GM12891 (cell line): Measurements from ENCODE around the gene SEC24D.

Experiments
- DNase-seq: peaks from one replicate; pipeline ENCODE4 v3.0.0; 2011; ENCODE audit warnings: low spot score; ENCODE audit not compliant: insufficient read length
- FAIRE-seq: peaks from 2 replicates; lab custom pipeline; 2011; peaks lifted over from hg19 to GRCh38; lab: Jason Lieb, UNC
- PAX5 ChIP-seq: IDR thresholded peaks from 2 replicates; pipeline ENCODE4 v1.6.1; 2011; ENCODE audit warnings: low read length, moderate library complexity, mild to moderate bottlenecking; ENCODE audit not compliant: insufficient read depth, severe bottlenecking
- POLR2A ChIP-seq: IDR thresholded peaks from 2 replicates; pipeline ENCODE4 v1.6.1; 2011; ENCODE audit warnings: low read depth, low read length, control low read depth
- POLR2AphosphoS5 ChIP-seq: IDR thresholded peaks from 2 replicates; pipeline ENCODE4 v1.6.1; 2011; ENCODE audit warnings: low read depth, low read length, control low read depth
- POU2F2 ChIP-seq: IDR thresholded peaks from 2 replicates; pipeline ENCODE4 v1.6.1; 2011; ENCODE audit warnings: low read depth, mild to moderate bottlenecking, control low read depth, low read length, moderate library complexity
- SPI1 ChIP-seq: IDR thresholded peaks from 2 replicates; pipeline ENCODE4 v1.6.1; 2011; ENCODE audit warnings: low read depth, low read length, control low read depth
- TAF1 ChIP-seq: IDR thresholded peaks from 2 replicates; pipeline ENCODE4 v1.6.1; 2011; ENCODE audit warnings: low read depth, low read length, control low read depth

SEC24D gene

DNA sequence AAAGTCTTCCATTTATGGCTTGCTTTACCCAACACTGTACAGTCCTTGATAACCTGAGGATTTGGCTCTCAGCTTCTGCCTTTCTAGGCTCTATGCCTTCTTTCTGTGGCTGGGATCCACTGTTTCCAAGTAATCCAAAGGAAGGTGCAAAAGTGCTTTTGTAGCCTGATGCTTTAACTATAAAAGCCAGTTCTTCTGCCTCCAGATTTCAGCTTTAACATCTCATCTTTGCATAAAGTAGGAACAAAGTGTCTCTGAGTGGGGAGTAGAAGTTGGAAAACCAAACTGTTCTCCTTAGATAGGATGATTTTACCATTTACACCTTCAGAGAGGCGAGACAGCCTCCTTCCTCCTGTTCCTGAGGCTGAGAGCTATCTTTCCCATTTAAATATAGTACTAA, 11.1 kb upstream of the SEC24D start:
- DNase-seq (no peak), FAIRE-seq (no peak)

GRCh38 chr4:118845552-118846050, 9.7 kb upstream of the SEC24D start:
- DNase-seq (no peak), FAIRE-seq (no peak)
- TF ChIP-seq SPI1, result no peak
- no peak for TF ChIP-seq PAX5
- no peak for TF ChIP-seq POLR2A
- TF ChIP-seq TAF1, result no peak
- no peak for TF ChIP-seq POU2F2
- no peak for TF ChIP-seq POLR2AphosphoS5

More for the DNA sequence above, 11.1 kb upstream of the SEC24D start:
- no peak for TF ChIP-seq SPI1
- no peak for TF ChIP-seq POLR2AphosphoS5
- no peak for TF ChIP-seq TAF1
- no peak for TF ChIP-seq POU2F2
- no peak for TF ChIP-seq PAX5
- no peak for TF ChIP-seq POLR2A

GRCh38 chr4:118843237-118843636, 7.3 kb upstream of the SEC24D start:
- no peak for FAIRE-seq

GRCh38 chr4:118842055-118842454, 6.1 kb upstream of the SEC24D start:
- FAIRE-seq (no peak), DNase-seq (no peak)
- no peak for TF ChIP-seq POU2F2
- TF ChIP-seq POLR2AphosphoS5, result no peak
- no peak for TF ChIP-seq SPI1
- no peak for TF ChIP-seq TAF1
- no peak for TF ChIP-seq PAX5
- no peak for TF ChIP-seq POLR2A

More at GRCh38 chr4:118843237-118843636, 7.3 kb upstream of the SEC24D start:
- TF ChIP-seq POLR2AphosphoS5 (no peak), TAF1 (no peak), POU2F2 (no peak), SPI1 (no peak), POLR2A (no peak), PAX5 (no peak)
- no peak for DNase-seq

DNA sequence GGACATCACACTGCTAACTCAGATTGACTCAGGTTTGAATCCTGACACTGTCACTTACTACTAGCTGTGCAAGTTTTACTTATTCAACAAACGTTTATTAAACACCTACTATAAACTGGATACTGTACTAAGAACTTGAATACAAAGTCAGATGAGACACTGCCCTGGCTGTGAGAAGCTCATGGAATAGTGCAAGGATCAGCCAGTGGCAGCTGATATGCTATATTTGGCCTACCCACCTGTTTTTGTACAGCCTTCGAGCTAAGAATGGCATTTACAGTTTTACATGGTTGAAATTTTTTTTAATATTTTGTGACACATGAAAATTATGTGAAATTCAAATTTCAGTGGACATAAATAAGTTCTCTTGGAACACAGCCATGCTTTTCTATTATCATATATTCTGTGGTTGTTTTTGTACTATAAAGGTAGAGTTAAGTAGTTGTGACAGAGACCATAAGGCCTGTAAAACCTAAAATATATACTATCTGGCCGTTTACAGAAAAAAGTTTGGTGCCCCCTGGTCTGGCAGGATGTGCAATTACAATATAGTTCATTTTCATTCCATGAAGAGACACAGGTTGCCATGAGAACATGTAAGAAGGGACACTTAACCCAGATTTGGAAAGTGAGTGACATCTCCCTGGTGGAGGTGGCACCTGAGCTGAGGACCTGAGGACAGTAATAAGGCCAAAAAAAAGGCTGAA, 3.4 kb upstream of the SEC24D start:
- DNase-seq, result no peak
- no peak for FAIRE-seq
- TF ChIP-seq POU2F2 (no peak), PAX5 (no peak), POLR2A (no peak), SPI1 (no peak), TAF1 (no peak), POLR2AphosphoS5 (no peak)

GRCh38 chr4:118837121-118837507, 1.2 kb upstream of the SEC24D start:
- FAIRE-seq, result no peak
- TF ChIP-seq SPI1 (no peak), POLR2AphosphoS5 (no peak), POU2F2 (no peak), PAX5 (no peak), POLR2A (no peak), TAF1 (no peak)
- DNase-seq, result no peak

DNA sequence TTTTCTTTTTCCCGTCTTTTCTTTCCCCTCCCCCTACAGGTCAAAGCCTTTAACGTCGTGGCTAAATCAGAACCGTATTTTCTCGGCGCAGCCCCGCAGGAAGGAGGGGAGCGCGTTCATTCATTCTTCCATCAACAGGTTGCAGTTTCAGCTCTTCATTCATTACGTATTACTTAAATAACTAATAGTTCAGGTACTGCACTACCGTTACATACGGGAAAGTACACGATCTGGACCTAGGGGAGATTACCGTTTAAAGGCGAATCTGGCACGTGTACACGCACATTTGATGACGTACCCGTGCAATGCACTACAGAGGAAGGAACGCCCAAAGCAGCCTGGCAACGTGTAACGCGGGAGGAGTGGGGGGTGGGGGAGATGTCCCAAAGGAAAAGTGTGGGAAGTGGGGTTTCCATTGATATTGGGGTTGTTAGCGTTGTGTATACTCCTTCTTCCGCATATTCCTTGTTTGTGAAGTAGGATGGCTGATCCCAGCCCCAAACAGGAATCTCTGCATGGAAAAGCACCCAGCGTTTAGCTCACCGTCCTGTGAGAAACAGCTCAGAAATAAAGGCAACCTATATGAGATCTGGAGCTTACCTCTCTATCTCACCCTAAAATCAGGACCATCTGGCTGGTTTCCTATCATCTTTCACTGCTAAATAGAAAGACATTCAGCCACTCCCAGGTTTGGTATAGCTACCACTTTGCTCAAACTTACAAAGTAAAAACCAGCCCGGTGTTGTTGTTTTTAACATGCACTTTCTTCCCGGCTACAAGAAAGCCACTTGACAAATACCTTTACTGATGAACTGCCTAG, 585 bp upstream of the SEC24D start:
- no peak for DNase-seq
- FAIRE-seq, result no peak

GRCh38 chr4:118834960-118835569, 861 bp downstream of the SEC24D start:
- TF ChIP-seq PAX5 (no peak), POU2F2 (peak; percentile 52; the same call in 1 of the 2 replicates), SPI1 (peak; percentile 45), TAF1 (0 out of 2 replicates have a peak, but pooled peaks have one; percentile 36), POLR2A (peak; percentile 71), POLR2AphosphoS5 (peak; percentile 80)
- DNase-seq (no peak), FAIRE-seq (peak; percentile 9)

More for the DNA sequence above, 585 bp upstream of the SEC24D start:
- TF ChIP-seq PAX5 (no peak), POLR2A (no peak), TAF1 (no peak), POU2F2 (no peak), SPI1 (no peak), POLR2AphosphoS5 (no peak)

DNA sequence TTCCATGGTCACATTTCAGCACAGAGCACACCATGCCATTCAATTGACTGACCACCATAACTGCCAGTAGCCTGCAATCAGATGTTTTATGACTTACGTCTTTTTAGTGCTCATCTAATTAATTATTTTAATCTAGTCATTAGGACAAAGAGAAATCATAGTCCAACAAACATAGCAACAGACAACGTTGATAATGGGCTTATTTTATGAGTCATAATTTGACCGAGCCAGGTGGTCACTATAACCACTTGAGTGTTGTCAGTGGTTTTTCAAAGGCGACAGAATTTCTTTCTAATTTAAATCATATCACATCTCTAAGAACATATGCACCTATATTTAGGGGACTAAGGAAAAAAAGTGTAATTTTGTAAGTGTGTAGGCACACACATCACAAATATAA, 1.9 kb downstream of the SEC24D start:
- FAIRE-seq (no peak), DNase-seq (no peak)
- no peak for TF ChIP-seq TAF1

DNA sequence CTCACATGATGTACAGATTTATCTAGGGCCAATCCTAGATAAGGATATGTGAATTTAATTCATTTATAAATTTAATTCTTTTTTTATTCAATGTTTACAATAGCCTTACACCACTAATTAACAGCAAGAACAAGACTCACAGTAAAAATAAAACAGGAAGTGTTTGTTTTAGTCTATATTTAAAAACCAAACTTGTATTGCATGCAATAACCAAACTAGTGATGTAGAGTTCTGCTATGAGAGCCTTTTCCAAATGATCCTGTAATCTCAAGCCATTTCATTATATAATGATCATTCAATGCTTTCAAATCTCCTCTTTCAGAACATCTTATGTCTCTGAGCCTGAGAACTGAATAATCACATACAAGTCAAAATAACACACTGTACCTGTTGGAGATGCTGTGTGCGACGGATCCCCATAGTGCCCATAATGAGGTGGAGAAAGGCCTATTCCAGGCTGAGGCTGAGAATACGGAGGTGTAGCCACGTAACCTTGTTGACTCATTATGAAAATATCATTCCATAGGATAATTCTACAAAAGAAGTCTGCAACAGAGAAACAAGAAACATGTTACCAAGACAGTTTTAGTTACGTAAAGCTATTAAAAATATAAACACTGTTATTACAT, 2.6 kb downstream of the SEC24D start:
- no peak for DNase-seq
- no peak for FAIRE-seq
- TF ChIP-seq SPI1 (peak; percentile 30; the same call in 1 of the 2 replicates), POU2F2 (no peak), PAX5 (no peak)
